ENCODE data around the gene CNOT3.
"Not testable (repeated sequence)": the region's sequence is repeated elsewhere in the genome, so short reads cannot be mapped to it uniquely, and the experiment has no call there.

Gene CNOT3

GRCh38 chr19:54189145-54189734, 51.7 kb downstream of the CNOT3 start, which contains the start of gene MBOAT7:
Gene MBOAT7, minus strand, starts transcription at chr19:54189580. Its CDS starts 1,072 bp downstream, at chr19:54188508.
- TF ChIP-seq CTCF (conservative IDR thresholded peaks at IDR 0.05; ENCODE audit: control insufficient read depth, insufficient read depth, low read depth, low read length): no peak
- DNase-seq (ENCODE audit: low read depth): no peak
- peak within 1 kb of the TSS; percentile 70 for H3K4me3 ChIP-seq (ENCODE audit: control insufficient read depth, low read depth, low read length)

- peak overlapping the region; percentile 70 for H3K4me3 ChIP-seq (ENCODE audit: control insufficient read depth, low read depth, low read length)
- TF ChIP-seq CTCF (conservative IDR thresholded peaks at IDR 0.05; ENCODE audit: control insufficient read depth, insufficient read depth, low read depth, low read length): no peak
- peak; percentile 100 for DNase-seq (ENCODE audit: low read depth)
Observed at GRCh38 chr19:54189735-54190502, 52.4 kb downstream of the CNOT3 start.

- peak; percentile 99 for DNase-seq (ENCODE audit: low read depth)
- peak overlapping the region; percentile 74 for H3K4me3 ChIP-seq (ENCODE audit: control insufficient read depth, low read depth, low read length)
- TF ChIP-seq CTCF (conservative IDR thresholded peaks at IDR 0.05; ENCODE audit: control insufficient read depth, insufficient read depth, low read depth, low read length): no peak
Observed at GRCh38 chr19:54190503-54191010, 53.0 kb downstream of the CNOT3 start.

DNA sequence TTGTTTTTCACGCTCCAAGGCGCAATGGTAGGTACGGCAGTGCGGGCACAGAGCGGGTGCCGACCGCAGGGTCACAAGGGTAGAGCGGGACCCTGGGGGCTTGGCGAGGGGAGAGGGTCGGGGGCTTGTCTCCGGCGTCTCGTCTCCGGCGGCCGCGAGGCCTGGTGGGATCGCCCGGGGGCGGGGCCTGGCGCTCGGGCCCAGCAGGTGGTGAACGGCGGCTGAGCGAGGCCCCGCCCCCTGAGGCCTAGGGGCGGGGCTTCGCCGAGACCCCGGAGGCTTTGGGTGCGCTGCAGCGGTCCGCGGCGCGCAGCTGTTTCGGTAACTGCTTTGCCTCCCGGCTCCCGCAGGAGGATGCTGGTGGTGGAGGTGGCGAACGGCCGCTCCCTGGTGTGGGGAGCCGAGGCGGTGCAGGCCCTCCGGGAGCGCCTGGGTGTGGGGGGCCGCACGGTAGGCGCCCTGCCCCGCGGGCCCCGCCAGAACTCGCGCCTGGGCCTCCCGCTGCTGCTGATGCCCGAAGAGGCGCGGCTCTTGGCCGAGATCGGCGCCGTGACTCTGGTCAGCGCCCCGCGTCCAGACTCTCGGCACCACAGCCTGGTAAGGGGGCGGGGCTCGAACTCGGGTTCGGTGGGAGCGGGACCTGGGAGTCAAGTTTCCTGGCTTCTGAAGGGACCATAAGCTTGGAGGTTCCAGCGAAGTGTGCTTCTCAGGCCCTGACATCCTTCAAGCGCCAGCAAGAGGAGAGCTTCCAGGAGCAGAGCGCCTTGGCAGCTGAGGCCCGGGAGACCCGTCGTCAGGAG, 53.6 kb downstream of the CNOT3 start, which contains the start of gene TSEN34:
TSEN34 (plus strand) TSS at position 298 of the 800 bp plus-strand sequence; CDS start at position 355, 57 bp downstream.
- peak within 1 kb of the TSS; percentile 74 for H3K4me3 ChIP-seq (ENCODE audit: control insufficient read depth, low read depth, low read length)
- DNase-seq (ENCODE audit: low read depth): peak; percentile 70
- TF ChIP-seq CTCF (conservative IDR thresholded peaks at IDR 0.05; ENCODE audit: control insufficient read depth, insufficient read depth, low read depth, low read length): no peak

GRCh38 chr19:54191811-54192453, 54.4 kb downstream of the CNOT3 start:
- H3K4me3 ChIP-seq (ENCODE audit: control insufficient read depth, low read depth, low read length): peak overlapping the region; percentile 74
- TF ChIP-seq CTCF (conservative IDR thresholded peaks at IDR 0.05; ENCODE audit: control insufficient read depth, insufficient read depth, low read depth, low read length): no peak

DNA sequence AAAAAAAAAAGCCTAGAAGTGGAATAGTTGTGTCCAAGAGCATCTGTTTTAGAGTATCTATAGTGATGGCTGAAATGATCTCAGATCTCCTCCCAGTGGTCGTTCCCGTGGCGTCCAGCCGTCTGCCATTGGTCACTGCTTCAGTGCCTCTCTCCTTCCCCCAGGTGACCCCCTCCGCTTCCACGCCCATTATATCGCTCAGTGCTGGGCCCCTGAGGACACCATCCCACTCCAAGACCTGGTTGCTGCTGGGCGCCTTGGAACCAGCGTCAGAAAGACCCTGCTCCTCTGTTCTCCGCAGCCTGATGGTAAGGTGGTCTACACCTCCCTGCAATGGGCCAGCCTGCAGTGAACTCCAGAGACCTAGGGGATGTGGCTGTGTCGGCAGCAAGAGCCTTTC, 55.4 kb downstream of the CNOT3 start:
- TF ChIP-seq CTCF (conservative IDR thresholded peaks at IDR 0.05; ENCODE audit: control insufficient read depth, insufficient read depth, low read depth, low read length): no peak
- no peak overlapping the region for H3K4me3 ChIP-seq (ENCODE audit: control insufficient read depth, low read depth, low read length)
- DNase-seq (ENCODE audit: low read depth): no peak

More at GRCh38 chr19:54191811-54192453, 54.4 kb downstream of the CNOT3 start:
- DNase-seq (ENCODE audit: low read depth): no peak

GRCh38 chr19:54194463-54194862, 56.9 kb downstream of the CNOT3 start:
- H3K4me3 ChIP-seq (ENCODE audit: control insufficient read depth, low read depth, low read length); DNase-seq (ENCODE audit: low read depth): not testable (repeated sequence)
